AG09319 (cell line): ENCODE data around the gene LRBA.

ENCODE experiments used
- DNase-seq: peaks from one replicate; pipeline ENCODE4 v3.0.0-alpha.2; 2010; ENCODE audit warnings: low read depth; ENCODE audit errors: extremely low read depth
- TF ChIP-seq, protein P1 (sequence below): IDR thresholded peaks from 2 replicates; pipeline ENCODE4 v1.5.1; 2011; ENCODE audit warnings: low read depth, mild to moderate bottlenecking, inconsistent platforms, low read length, moderate library complexity

LRBA gene

DNA sequence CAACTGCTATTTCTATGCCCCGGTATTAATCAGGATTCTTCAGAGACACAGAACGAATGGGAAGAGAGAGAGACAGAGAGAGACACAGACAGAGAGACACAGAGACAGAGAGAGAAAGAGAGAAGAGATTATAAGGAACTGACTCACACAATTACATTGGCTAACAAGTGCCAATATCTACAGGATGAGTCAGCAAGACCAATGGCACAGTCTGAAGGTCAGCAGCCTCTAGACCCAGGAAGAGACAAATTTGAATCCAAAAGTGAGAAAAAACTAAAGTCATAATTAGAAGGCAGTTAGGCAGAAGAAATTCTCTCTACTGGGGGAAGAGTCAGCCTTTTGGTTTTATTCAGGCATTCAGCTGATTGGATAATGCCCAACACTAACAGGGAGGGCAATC, 245.8 kb downstream of the LRBA start:
- TF ChIP-seq, protein P1, sequence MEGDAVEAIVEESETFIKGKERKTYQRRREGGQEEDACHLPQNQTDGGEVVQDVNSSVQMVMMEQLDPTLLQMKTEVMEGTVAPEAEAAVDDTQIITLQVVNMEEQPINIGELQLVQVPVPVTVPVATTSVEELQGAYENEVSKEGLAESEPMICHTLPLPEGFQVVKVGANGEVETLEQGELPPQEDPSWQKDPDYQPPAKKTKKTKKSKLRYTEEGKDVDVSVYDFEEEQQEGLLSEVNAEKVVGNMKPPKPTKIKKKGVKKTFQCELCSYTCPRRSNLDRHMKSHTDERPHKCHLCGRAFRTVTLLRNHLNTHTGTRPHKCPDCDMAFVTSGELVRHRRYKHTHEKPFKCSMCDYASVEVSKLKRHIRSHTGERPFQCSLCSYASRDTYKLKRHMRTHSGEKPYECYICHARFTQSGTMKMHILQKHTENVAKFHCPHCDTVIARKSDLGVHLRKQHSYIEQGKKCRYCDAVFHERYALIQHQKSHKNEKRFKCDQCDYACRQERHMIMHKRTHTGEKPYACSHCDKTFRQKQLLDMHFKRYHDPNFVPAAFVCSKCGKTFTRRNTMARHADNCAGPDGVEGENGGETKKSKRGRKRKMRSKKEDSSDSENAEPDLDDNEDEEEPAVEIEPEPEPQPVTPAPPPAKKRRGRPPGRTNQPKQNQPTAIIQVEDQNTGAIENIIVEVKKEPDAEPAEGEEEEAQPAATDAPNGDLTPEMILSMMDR = no peak
- peak; percentile 22 for DNase-seq

DNA sequence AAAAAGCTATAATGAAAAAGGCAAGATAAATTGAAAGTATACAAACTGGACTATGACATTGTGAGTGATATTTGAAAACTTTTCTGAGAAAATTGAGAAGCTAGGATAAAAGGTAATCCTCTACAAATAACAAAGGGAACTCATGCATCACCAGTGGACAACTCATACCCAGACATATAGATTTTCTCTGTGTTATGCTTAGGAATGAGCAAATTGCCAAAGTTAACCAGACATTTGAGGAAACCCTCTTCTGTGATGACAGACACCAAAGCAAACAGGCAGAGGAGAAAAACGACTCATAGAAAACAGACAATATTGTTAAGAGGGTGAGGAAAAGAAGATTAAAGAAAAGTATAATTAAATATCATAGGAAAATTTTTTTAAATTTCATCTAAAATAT, 246.6 kb downstream of the LRBA start:
- TF ChIP-seq, protein P1 = no peak
- DNase-seq = no peak

DNA sequence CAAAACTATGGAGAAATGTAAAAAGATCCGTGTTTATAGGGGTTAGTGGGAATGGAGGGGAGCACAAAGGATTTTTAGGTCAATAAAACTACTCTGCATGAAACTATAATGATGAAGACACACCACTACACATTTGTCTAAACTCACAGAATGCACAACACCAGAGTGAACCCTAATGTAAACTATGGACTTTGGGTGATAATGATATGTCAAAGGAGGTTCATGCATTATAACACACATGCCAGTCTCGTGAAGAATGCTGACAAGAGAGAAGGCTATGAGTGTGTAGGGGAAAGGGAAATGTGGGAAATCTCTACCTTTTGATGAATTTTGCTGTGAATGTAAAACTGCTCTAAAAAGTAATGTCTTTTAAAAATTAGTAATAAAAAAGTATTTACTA, 249.9 kb downstream of the LRBA start:
- no peak for DNase-seq
- TF ChIP-seq, protein P1 = no peak

DNA sequence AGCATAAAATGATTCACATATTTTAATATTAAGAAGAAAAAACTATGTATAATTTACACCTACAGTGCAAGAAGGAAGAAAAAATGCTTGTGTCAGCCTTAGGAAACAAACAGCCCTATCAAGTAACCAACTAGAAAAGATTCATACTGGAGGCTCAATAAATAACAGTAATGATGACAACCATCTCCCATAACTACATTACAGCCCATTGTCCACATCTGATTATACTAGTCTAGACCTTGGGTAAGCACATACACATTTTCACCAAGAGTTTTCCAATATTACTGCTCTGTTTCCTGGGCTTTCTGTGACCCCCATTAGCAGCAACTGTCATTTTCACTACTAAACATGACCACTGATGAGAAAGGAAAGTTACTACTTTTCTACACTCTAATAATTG, 263.4 kb downstream of the LRBA start:
- no peak for DNase-seq
- TF ChIP-seq, protein P1 = no peak

DNA sequence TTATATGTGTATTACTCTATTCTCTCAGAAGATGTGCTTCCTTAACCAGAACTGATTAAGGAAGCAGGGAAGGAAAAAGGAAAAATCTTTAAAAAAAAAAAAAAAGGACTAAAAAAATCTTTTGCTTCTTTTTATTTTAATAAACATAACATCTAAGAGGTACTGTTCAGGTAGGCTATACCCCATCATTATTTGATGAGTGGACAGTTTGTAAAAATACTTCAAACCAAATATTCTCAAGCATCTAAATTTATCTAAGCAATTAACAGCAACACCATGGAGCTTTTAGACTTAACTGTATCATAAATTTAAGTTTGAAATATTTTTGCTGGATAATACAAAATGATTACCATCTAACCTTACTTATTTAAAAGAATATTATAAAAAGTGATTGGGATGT, 264.3 kb downstream of the LRBA start:
- DNase-seq = no peak
- TF ChIP-seq, protein P1 = no peak

DNA sequence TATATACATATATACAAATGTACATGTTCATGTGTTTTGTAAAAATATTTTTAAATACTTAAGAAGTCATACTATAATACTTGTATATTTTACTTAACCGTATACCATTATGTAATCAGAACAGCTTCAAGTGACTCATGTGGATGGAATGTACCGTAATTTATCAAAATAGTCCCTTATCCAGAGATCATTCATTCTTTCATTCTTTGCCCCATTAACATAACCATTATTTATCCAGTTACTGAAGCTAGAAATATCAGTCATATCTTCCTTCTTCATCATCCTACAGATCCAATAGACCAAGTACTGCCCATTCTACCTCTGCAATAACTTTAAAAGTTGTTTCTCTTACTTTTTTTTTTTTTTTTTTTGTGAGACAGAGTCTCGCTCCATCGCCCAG, 268.9 kb downstream of the LRBA start:
- DNase-seq = no peak

DNA sequence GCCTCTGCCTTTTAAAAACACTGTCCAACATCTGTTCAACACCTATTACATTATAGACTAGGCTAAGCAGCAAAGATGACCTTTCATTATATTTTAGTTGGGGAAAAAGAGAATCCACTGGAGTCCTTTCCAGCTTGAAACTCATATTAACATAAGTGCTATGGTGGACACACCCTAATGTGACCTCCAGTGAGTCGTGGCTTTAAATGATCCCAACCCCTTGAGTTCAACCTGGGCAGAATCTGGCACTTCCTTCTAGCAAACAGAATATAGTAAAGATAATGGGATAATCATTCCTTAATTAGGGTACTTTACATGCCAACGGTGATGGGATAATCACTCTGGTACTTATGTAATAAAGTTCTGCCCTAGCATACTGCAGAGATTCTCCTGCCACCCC, 270.5 kb downstream of the LRBA start:
- TF ChIP-seq, protein P1 = no peak

More for the DNA sequence above, 268.9 kb downstream of the LRBA start:
- TF ChIP-seq, protein P1 = no peak

More for the DNA sequence above, 270.5 kb downstream of the LRBA start:
- no peak for DNase-seq
